Activated T-helper 2 cell treated with anti-CD3 and anti-CD28 coated beads, Interferon-gamma antibody, Interleukin-2, Interleukin-4, amounts not matched to agents 10 μg/mL and 5 μg/mL and 100 μg/mL, durations not matched to agents 14 hours and 24 hours and 36 hours (primary cell): ENCODE results near the gene VAT1L. TPM values are rescaled to one million over a fixed set of nuclear protein-coding genes. Genes with fewer than 3 reads are reported as not detected.

Experiments used
- DNase-seq: peaks from one replicate; pipeline ENCODE4 v3.0.0; 2021; ENCODE audit warnings: low spot score
- H3K27ac Mint-ChIP-seq: one replicate; pipeline ENCODE4 v1.8.0; 2021; ENCODE audit warnings: mixed read lengths
- H3K27me3 Mint-ChIP-seq: one replicate; pipeline ENCODE4 v1.8.0; 2021; ENCODE audit warnings: low read depth, mixed read lengths
- H3K36me3 Mint-ChIP-seq: one replicate; pipeline ENCODE4 v1.8.0; 2021; ENCODE audit warnings: low read depth, mixed read lengths
- H3K4me1 Mint-ChIP-seq: one replicate; pipeline ENCODE4 v1.8.0; 2021; ENCODE audit warnings: low read depth, mixed read lengths
- H3K4me3 Mint-ChIP-seq: one replicate; pipeline ENCODE4 v1.8.0; 2021; ENCODE audit warnings: low read depth, mild to moderate bottlenecking, moderate library complexity, mixed read lengths
- H3K9me3 Mint-ChIP-seq: one replicate; pipeline ENCODE4 v1.8.0; 2021; ENCODE audit warnings: mixed read lengths
- intact Hi-C: fragments of 100-400 bp; cut with micrococcal nuclease; formaldehyde crosslinking; loops from one replicate; pipeline ENCODE4 v1.15.1; 2023
- total RNA-seq: library from RNA; stranded (reverse); gene quantifications from 2 replicates; pipeline ENCODE4 v1.2.3, GENCODE V29; 2022

VAT1L gene
- total RNA-seq, 1 donor from 2014 or later: not detected

DNA sequence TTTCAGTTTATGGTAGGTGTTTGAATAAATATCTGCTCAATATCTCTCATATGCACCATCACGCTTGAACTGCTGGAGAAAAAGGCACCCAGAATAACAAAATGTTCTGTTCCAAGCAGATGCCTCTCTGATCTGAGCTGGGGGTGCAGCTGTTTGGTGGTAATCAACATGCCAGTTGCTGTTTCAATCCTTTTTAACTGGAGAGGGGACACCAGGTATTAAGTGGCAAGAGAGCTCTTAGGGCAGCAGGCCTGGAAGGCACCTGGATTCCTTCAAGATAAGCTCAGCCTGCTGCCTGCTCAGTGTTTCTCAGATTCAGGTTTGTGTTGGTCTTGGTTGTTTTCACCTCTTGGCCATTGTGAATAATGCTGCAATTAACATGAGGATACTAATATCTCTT lies 27.2 kb upstream of the VAT1L start:
- Mint-ChIP-seq H3K27ac (no peak overlapping the region), H3K27me3 (peaks cover 3% of the 10 kb centered on the region)
- intact Hi-C loops: no loop called here

DNA sequence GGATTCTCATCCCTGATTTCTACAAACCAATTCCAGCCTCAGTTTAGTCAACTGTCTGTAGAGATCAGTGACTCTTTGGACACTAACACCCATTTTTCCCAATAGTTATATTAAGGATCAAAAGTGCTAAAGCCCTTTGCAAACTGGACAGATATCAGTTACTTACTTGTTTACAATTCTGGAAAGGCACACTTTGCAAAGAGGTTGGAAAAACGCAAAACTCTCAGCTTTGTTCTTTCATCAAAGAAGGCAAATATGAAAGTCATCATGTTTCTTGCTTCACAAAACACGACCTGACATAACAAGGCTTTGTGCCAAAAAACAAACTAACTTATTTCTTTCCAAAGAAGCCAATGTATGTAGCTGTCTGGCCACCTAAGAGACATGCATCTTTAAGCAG lies 26.1 kb upstream of the VAT1L start:
- H3K4me3 Mint-ChIP-seq: no peak overlapping the region
- no peaks in the 10 kb centered on the region for H3K9me3 Mint-ChIP-seq
- H3K27ac Mint-ChIP-seq: no peak overlapping the region
- DNase-seq: no peak
- H3K27me3 Mint-ChIP-seq: peaks cover 3% of the 10 kb centered on the region
- H3K4me1 Mint-ChIP-seq: no peaks in the 10 kb centered on the region
- intact Hi-C loops: no loop called here
- no peaks in the 10 kb centered on the region for H3K36me3 Mint-ChIP-seq

More for the DNA sequence above, 27.2 kb upstream of the VAT1L start:
- Mint-ChIP-seq H3K4me1 (no peaks in the 10 kb centered on the region), H3K4me3 (no peak overlapping the region), H3K36me3 (no peaks in the 10 kb centered on the region), H3K9me3 (no peaks in the 10 kb centered on the region)
- DNase-seq: no peak

GRCh38 chr16:77763994-77764393 lies 24.4 kb upstream of the VAT1L start:
- Mint-ChIP-seq H3K27ac (no peak overlapping the region), H3K4me1 (no peaks in the 10 kb centered on the region)
- intact Hi-C loops: no loop called here

DNA sequence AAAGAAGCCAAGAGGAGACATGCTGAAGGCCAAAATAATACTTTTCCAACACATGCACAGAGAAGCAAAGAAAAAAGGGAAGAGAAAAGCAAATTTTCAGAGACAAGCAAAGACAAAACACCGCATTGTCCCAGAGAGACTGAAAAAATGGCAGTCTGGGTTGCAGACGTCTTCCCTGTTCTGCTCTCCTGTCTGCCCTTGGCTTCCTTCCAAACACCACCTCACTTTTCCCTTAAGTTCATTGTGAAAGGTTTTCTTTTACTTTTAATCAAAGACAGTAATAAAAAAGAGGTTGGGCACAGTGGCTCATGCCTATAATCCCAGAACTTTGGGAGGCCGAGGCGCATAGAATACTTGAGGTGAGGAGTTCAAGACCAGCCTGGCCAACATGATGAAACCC lies 21.2 kb upstream of the VAT1L start:
- Mint-ChIP-seq H3K4me1 (no peaks in the 10 kb centered on the region), H3K36me3 (no peaks in the 10 kb centered on the region), H3K27ac (no peak overlapping the region), H3K4me3 (no peak overlapping the region), H3K27me3 (peaks cover 4% of the 10 kb centered on the region), H3K9me3 (no peaks in the 10 kb centered on the region)
- intact Hi-C loops: no loop called here
- no peak for DNase-seq

More at GRCh38 chr16:77763994-77764393, 24.4 kb upstream of the VAT1L start:
- Mint-ChIP-seq H3K27me3 (peaks cover 4% of the 10 kb centered on the region), H3K36me3 (no peaks in the 10 kb centered on the region), H3K4me3 (no peak overlapping the region), H3K9me3 (no peaks in the 10 kb centered on the region)
- DNase-seq: no peak

GRCh38 chr16:77767826-77768225 lies 20.5 kb upstream of the VAT1L start:
- intact Hi-C loops: no loop called here
- H3K27ac Mint-ChIP-seq: no peak overlapping the region
- no peaks in the 10 kb centered on the region for H3K9me3 Mint-ChIP-seq
- no peak overlapping the region for H3K4me3 Mint-ChIP-seq
- H3K36me3 Mint-ChIP-seq: no peaks in the 10 kb centered on the region
- no peaks in the 10 kb centered on the region for H3K4me1 Mint-ChIP-seq
- peaks cover 4% of the 10 kb centered on the region for H3K27me3 Mint-ChIP-seq
- DNase-seq: no peak

DNA sequence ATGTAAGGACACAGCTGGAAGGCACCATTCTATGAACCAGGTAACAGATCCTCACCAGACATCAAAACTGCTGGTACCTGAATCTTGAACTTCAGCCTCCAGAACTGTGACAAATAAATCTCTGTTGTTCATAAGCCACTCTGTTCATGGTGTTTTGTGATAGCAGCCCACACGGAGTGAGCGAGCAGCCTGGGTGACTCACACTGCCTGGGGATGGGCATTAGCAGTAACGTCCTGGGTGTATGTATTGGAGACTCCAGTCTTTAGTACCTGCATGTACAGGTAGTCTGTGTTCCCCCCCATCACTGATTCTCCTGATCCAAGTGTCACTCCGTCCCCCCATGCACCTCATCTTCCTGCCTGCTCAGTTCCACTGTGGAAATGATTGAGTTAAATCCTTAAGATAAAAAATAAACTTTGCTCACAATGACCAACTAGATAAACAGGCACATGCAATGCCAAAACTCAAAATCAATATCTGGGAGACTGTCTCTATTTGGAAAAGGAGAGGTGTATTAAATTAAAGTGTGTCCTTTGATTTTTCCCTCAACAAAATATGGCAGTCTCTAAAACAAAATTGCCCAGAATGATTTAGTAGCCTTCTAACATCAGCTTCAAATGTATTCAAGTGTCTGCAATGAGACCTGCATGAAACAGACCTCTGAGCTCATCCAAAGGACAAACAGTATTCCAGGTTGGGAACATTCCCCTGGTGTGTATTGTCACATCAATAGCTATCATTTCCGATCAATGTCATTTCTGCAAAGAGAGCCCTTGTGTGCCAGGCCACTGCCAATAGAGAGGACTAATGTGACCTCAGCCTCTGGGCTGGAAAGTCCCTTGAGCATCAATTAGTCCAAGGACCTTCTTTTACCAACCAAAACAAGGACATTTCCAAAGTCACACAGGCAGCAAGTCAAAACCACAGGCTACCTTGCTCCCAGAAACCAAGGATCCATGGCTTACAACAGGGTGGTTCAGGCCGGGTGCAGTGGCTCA lies 12.2 kb upstream of the VAT1L start:
- H3K27ac Mint-ChIP-seq: no peak overlapping the region
- no peaks in the 10 kb centered on the region for H3K27me3 Mint-ChIP-seq
- no peak for DNase-seq
- no peaks in the 10 kb centered on the region for H3K36me3 Mint-ChIP-seq
- no peaks in the 10 kb centered on the region for H3K4me1 Mint-ChIP-seq
- intact Hi-C loops: no loop called here
- H3K4me3 Mint-ChIP-seq: no peak overlapping the region
- no peaks in the 10 kb centered on the region for H3K9me3 Mint-ChIP-seq

DNA sequence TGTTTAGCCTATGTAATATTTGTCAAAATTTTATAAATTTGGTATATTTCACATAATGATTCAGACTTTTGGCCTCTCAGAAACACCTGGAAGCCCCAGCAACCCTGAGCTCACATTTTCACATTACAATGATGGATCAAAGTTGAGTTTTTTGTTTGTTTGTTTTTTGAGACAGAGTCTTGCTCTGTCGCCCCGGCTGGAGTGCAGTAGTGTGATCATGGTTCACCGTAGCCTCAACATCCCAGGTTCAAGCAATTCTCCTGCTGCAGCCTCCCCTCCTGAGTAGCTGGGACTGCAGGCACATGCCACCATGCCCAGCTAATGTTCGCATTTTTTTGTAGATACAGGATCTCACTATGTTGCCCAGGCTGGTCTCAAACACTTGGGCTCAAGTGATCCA lies 10.6 kb upstream of the VAT1L start:
- Mint-ChIP-seq H3K36me3 (no peaks in the 10 kb centered on the region), H3K9me3 (no peaks in the 10 kb centered on the region), H3K4me3 (no peak overlapping the region), H3K27ac (no peak overlapping the region), H3K4me1 (no peaks in the 10 kb centered on the region), H3K27me3 (no peaks in the 10 kb centered on the region)
- no peak for DNase-seq
- intact Hi-C loops: no loop called here

DNA sequence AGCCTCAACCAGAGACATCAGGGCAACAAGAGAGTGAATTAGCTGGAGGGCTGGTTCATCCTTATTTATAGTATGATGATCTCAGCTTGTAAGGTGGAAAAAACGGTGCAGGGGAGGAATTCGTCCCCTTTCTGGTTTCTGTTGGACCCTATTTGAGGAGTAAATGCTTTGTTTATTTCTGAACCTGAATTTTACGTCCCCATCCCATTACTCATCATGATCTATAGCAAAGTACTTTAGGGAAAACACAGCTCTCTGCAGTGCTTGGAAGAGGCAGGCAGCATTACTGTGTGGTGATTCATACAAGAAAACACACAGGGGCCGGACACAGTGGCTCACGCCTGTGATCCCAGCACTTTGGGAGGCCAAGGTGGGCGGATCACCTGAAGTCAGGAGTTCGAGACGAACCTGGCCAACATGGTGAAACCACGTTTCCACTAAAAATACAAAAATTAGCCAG lies 8.0 kb upstream of the VAT1L start:
- H3K4me1 Mint-ChIP-seq: no peaks in the 10 kb centered on the region

GRCh38 chr16:77781091-77781490 lies 7.3 kb upstream of the VAT1L start:
- no peak for DNase-seq
- Mint-ChIP-seq H3K27me3 (peaks cover 2% of the 10 kb centered on the region), H3K27ac (no peak overlapping the region), H3K36me3 (no peaks in the 10 kb centered on the region), H3K4me3 (no peak overlapping the region), H3K4me1 (no peaks in the 10 kb centered on the region), H3K9me3 (no peaks in the 10 kb centered on the region)
- intact Hi-C loops: loop anchor here (10.0 kb wide), 1 partner anchor 194 kb away; no protein-coding TSS in a partner anchor

More for the DNA sequence above, 8.0 kb upstream of the VAT1L start:
- no peak for DNase-seq
- H3K27me3 Mint-ChIP-seq: peaks cover 2% of the 10 kb centered on the region
- no peak overlapping the region for H3K27ac Mint-ChIP-seq
- no peaks in the 10 kb centered on the region for H3K36me3 Mint-ChIP-seq
- H3K9me3 Mint-ChIP-seq: no peaks in the 10 kb centered on the region
- intact Hi-C loops: loop anchor here (10.0 kb wide), 1 partner anchor 194 kb away; no protein-coding TSS in a partner anchor
- no peak overlapping the region for H3K4me3 Mint-ChIP-seq

DNA sequence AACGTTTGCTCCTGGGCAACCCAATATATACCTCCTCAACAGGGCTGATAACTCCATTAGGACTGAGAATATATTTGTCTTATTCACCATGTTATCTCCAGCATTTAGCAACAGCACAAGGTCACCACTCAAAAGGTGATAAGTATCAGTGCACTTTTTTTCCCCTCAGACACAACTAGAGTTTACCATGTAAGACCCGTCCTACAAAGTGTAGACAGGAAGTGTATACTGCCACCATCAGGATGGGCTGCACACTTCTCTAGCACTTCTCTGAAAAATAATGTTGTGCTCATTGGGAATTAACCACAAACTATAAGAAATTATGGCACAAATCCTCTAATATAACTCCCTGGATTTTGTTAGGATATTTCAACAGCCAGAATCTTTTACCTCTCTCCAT lies 5.7 kb upstream of the VAT1L start:
- Mint-ChIP-seq H3K4me1 (no peaks in the 10 kb centered on the region), H3K27ac (no peak overlapping the region), H3K36me3 (no peaks in the 10 kb centered on the region), H3K27me3 (peaks cover 15% of the 10 kb centered on the region), H3K4me3 (no peak overlapping the region), H3K9me3 (no peaks in the 10 kb centered on the region)
- no peak for DNase-seq
- intact Hi-C loops: loop anchor here (10.0 kb wide), 1 partner anchor 192 kb away; no protein-coding TSS in a partner anchor

DNA sequence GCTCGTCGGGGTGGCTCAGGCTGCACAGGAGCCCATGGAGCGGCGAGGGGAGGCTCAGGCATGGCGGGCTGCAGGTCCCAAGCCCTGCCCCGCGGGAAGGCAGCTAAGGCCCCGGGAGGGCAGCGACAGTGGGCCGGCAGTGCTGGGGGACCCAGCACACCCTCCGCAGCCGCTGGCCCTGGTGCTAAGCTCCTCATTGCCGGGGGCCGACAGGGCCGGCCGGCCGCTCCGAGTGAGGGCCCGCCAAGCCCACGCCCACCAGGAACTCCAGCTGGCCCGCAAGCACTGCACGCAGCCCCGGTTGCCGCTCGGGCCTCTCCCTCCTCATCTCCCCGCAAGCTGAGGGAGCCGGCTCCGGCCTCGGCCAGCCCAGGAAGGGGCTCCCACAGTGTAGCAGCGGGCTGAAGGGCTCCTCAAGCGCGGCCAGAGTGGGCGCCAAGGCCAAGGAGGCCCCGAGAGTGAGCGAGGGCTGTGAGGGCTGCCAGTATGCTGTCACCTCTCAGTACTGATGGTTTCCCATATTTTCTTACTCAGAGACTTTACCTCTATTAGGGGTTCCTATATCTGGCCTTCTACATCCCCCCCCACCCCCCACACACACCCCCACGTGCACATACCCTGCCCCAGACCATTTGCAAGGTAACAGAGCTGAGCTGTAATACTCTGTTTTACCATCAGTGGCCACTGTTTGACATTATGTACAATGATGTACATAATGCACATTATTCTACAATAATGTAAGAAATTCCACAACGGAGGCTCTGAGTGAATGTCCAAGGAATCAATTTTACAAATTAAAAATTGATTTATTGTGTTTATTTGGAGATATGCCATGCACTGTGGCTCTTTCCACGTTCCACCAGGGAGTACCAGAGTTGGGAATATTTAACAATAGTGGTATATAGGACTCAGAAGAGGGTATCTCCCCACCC lies 3.7 kb upstream of the VAT1L start:
- peaks cover 32% of the 10 kb centered on the region for H3K27me3 Mint-ChIP-seq
- H3K4me1 Mint-ChIP-seq: no peaks in the 10 kb centered on the region
- DNase-seq: no peak
- intact Hi-C loops: loop anchor here (5.0 to 10.0 kb wide), 2 partner anchors 102 to 190 kb away; no protein-coding TSS in a partner anchor
- no peak overlapping the region for H3K27ac Mint-ChIP-seq
- H3K9me3 Mint-ChIP-seq: no peaks in the 10 kb centered on the region
- no peaks in the 10 kb centered on the region for H3K36me3 Mint-ChIP-seq
- no peak overlapping the region for H3K4me3 Mint-ChIP-seq

DNA sequence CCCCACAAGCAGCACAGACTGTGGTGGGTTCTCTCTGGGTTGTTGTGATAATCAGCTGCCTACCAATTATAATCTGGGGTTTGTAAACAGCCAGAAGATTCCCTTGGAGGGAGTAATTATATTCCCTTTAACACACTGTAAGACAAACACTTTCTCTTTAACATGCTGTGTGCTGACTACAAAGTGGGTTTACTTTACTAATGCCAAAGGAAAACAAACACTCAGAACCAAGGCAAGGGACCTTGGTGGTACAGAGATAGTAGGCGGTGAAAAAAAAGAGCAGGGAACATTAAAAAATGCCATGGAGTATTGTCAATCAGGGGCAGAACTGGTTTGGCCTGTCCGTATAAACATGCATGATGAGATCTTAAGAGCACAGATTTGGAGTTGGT lies 3.0 kb upstream of the VAT1L start:
- Mint-ChIP-seq H3K36me3 (no peaks in the 10 kb centered on the region), H3K9me3 (no peaks in the 10 kb centered on the region), H3K4me3 (no peak overlapping the region), H3K4me1 (no peaks in the 10 kb centered on the region), H3K27ac (no peak overlapping the region), H3K27me3 (peaks cover 38% of the 10 kb centered on the region)
- DNase-seq: no peak
- intact Hi-C loops: loop anchor here (5.0 to 10.0 kb wide), 2 partner anchors 103 to 189 kb away; no protein-coding TSS in a partner anchor
